ENCODE results near the gene SEMA6A. TPM values are rescaled to one million over a fixed set of nuclear protein-coding genes. Genes with fewer than 3 reads are reported as not detected.
A peak's percentile ranks its signal among the peaks of the same experiment; 100 is the strongest.

The SEMA6A gene
- total RNA-seq, 4 donors from 2014 or later = 2.5 to 6.5 (median 2.7) TPM

- H3K27ac ChIP-seq = no peak overlapping the region
- H3K36me3 ChIP-seq = no peaks in the 10 kb centered on the region
- H3K27me3 ChIP-seq = peaks cover 57 to 72% (median 69%) of the 10 kb centered on the region in 3 donors
- H3K9me3 ChIP-seq = no peaks in the 10 kb centered on the region
- DNase-seq (no peak), ATAC-seq (no peak)
- H3K4me1 ChIP-seq = peaks cover 19 to 25% of the 10 kb centered on the region in 2 donors
- intact Hi-C loops (cut with DNase I; ENCODE audit: low total_unique reads) = loop anchor here (10.0 kb wide), 1 partner anchor 435 kb away; no protein-coding TSS in a partner anchor
- H3K4me3 ChIP-seq = no peak overlapping the region
- in situ Hi-C loops (cut with MboI; ENCODE audit: low sequenced_read_pairs in 4 of 4) = loop anchor here in 1 of 4 donors (25.0 kb wide), 1 partner anchor 433 kb away; no protein-coding TSS in a partner anchor
- no peak for TF ChIP-seq CTCF (IDR thresholded peaks at IDR 0.05 in 4 of 5, conservative IDR thresholded peaks at IDR 0.05 in 1 of 5)
- TF ChIP-seq POLR2A (IDR thresholded peaks at IDR 0.05) = no peak
These were observed 4.6 kb downstream of the SEMA6A start for GRCh38 chr5:116569999-116570398.

GRCh38 chr5:116567106-116567505 lies 7.5 kb downstream of the SEMA6A start:
- TF ChIP-seq POLR2A (IDR thresholded peaks at IDR 0.05) (no peak), CTCF (IDR thresholded peaks at IDR 0.05 in 4 of 5, conservative IDR thresholded peaks at IDR 0.05 in 1 of 5) (no peak)
- ATAC-seq = no peak
- DNase-seq = no peak
- in situ Hi-C loops (cut with MboI; ENCODE audit: low sequenced_read_pairs in 4 of 4) (loop anchor here in 1 of 4 donors (25.0 kb wide), 1 partner anchor 430 kb away; no protein-coding TSS in a partner anchor), intact Hi-C loops (cut with DNase I; ENCODE audit: low total_unique reads) (no loop called here)
- H3K4me1 ChIP-seq = peaks cover 10 to 20% of the 10 kb centered on the region in 2 donors
- no peaks in the 10 kb centered on the region for H3K36me3 ChIP-seq
- H3K4me3 ChIP-seq = no peak overlapping the region
- peaks cover 36 to 53% (median 45%) of the 10 kb centered on the region in 3 donors for H3K27me3 ChIP-seq
- no peak overlapping the region for H3K27ac ChIP-seq
- no peaks in the 10 kb centered on the region for H3K9me3 ChIP-seq

- in situ Hi-C loops (cut with MboI; ENCODE audit: low sequenced_read_pairs in 4 of 4) (loop anchor here in 1 of 4 donors (25.0 kb wide), 1 partner anchor 429 kb away; no protein-coding TSS in a partner anchor), intact Hi-C loops (cut with DNase I; ENCODE audit: low total_unique reads) (no loop called here)
- H3K4me1 ChIP-seq = peaks cover 9 to 16% of the 10 kb centered on the region in 2 donors
- DNase-seq (no peak), ATAC-seq (no peak)
- no peaks in the 10 kb centered on the region for H3K36me3 ChIP-seq
- no peak overlapping the region for H3K27ac ChIP-seq
- peaks cover 28 to 45% (median 37%) of the 10 kb centered on the region in 3 donors for H3K27me3 ChIP-seq
- H3K9me3 ChIP-seq = no peaks in the 10 kb centered on the region
- TF ChIP-seq CTCF (IDR thresholded peaks at IDR 0.05 in 4 of 5, conservative IDR thresholded peaks at IDR 0.05 in 1 of 5) (no peak), POLR2A (IDR thresholded peaks at IDR 0.05) (no peak)
- H3K4me3 ChIP-seq = no peak overlapping the region
These were observed 8.4 kb downstream of the SEMA6A start for GRCh38 chr5:116566251-116566650.

GRCh38 chr5:116564756-116565490 lies 9.7 kb downstream of the SEMA6A start:
- Histone ChIP-seq H3K4me3 (no peak overlapping the region), H3K4me1 (peaks cover 21 to 25% of the 10 kb centered on the region in 2 donors), H3K9me3 (no peaks in the 10 kb centered on the region), H3K27ac (no peak overlapping the region), H3K27me3 (peaks cover 14 to 31% (median 23%) of the 10 kb centered on the region in 3 donors), H3K36me3 (no peaks in the 10 kb centered on the region)
- no peak for DNase-seq
- intact Hi-C loops (cut with DNase I; ENCODE audit: low total_unique reads) (no loop called here), in situ Hi-C loops (cut with MboI; ENCODE audit: low sequenced_read_pairs in 4 of 4) (loop anchor here in 1 of 4 donors (25.0 kb wide), 1 partner anchor 428 kb away; no protein-coding TSS in a partner anchor)
- TF ChIP-seq CTCF (IDR thresholded peaks at IDR 0.05 in 4 of 5, conservative IDR thresholded peaks at IDR 0.05 in 1 of 5) = no peak
- TF ChIP-seq POLR2A (IDR thresholded peaks at IDR 0.05) = no peak
- ATAC-seq = peak in 1 of 2 donors; percentile 38

All from gastrocnemius medialis (tissue), 4 donors.